HepG2 (cell line): Measurements from ENCODE around the gene C5. TPM values are rescaled to one million over a fixed set of nuclear protein-coding genes. Genes with fewer than 3 reads are reported as not detected.

Experiments
- AHR ChIP-seq: IDR thresholded peaks from 2 replicates; pipeline ENCODE4 v1.6.1; 2018; ENCODE audit warnings: missing genetic modification reagents, missing compliant biosample characterization
- GABPB1 ChIP-seq: IDR thresholded peaks from 2 replicates; pipeline ENCODE4 v1.6.1; 2016; ENCODE audit warnings: mild to moderate bottlenecking, missing genetic modification reagents, moderate library complexity, missing compliant biosample characterization
- GTF2F1 ChIP-seq: fragments of 150-350 bp; IDR thresholded peaks from 2 replicates; pipeline ENCODE4 v1.6.1; 2014; ENCODE audit warnings: low read length
- HOXD1 ChIP-seq: sonication (generic); formaldehyde crosslinking; IDR thresholded peaks from 2 replicates; pipeline ENCODE4 v1.5.0; 2020; ENCODE audit warnings: missing genetic modification reagents
- NFIB ChIP-seq: sonication (generic); formaldehyde crosslinking; IDR thresholded peaks from 2 replicates; pipeline ENCODE4 v1.9.0; 2021; ENCODE audit warnings: missing genetic modification reagents, mild to moderate bottlenecking, borderline replicate concordance
- RELA ChIP-seq: sonication (generic); formaldehyde crosslinking; IDR thresholded peaks from 2 replicates; pipeline ENCODE4 v1.4.0; 2020; ENCODE audit warnings: missing genetic modification reagents
- SRY ChIP-seq: sonication (generic); formaldehyde crosslinking; IDR thresholded peaks from 2 replicates; pipeline ENCODE4 v1.8.0; 2022; ENCODE audit warnings: mild to moderate bottlenecking, missing genetic modification reagents
- TAF15 ChIP-seq: fragments of 200-400 bp; formaldehyde crosslinking; IDR thresholded peaks from one replicate; pipeline ENCODE4 v1.6.1; 2018; ENCODE audit warnings: mild to moderate bottlenecking, low read depth, low read length; ENCODE audit not compliant: poor library complexity, severe bottlenecking
- ZMYM3 ChIP-seq: sonication (generic); formaldehyde crosslinking; IDR thresholded peaks from 2 replicates; pipeline ENCODE4 v1.5.1; 2020; ENCODE audit warnings: mild to moderate bottlenecking, missing genetic modification reagents
- ZNF24 ChIP-seq: fragments of 450-650 bp; IDR thresholded peaks from 2 replicates; pipeline ENCODE4 v1.6.1; 2017; ENCODE audit warnings: antibody characterized with exemption, mild to moderate bottlenecking
- ZNF260 ChIP-seq: sonication (generic); formaldehyde crosslinking; IDR thresholded peaks from 2 replicates; pipeline ENCODE4 v1.4.0; 2020; ENCODE audit warnings: missing genetic modification reagents, low read depth, mild to moderate bottlenecking, borderline replicate concordance
- ZNF543 ChIP-seq: sonication (generic); formaldehyde crosslinking; IDR thresholded peaks from 2 replicates; pipeline ENCODE4 v1.4.0; 2020; ENCODE audit warnings: mild to moderate bottlenecking, missing genetic modification reagents
- ZNF737 ChIP-seq: sonication (generic); formaldehyde crosslinking; IDR thresholded peaks from 2 replicates; pipeline ENCODE4 v1.5.0; 2020; ENCODE audit warnings: missing genetic modification reagents, mild to moderate bottlenecking, borderline replicate concordance
- ZNF788 ChIP-seq: sonication (generic); formaldehyde crosslinking; IDR thresholded peaks from 2 replicates; pipeline ENCODE4 v1.5.0; 2020; ENCODE audit warnings: mild to moderate bottlenecking, missing genetic modification reagents, borderline replicate concordance
- ZNF792 ChIP-seq: IDR thresholded peaks from 2 replicates; pipeline ENCODE4 v1.6.1; 2016
- ZSCAN21 ChIP-seq: sonication (generic); formaldehyde crosslinking; IDR thresholded peaks from 2 replicates; pipeline ENCODE4 v1.8.0; 2022; ENCODE audit warnings: mild to moderate bottlenecking, missing genetic modification reagents, moderate library complexity, borderline replicate concordance
- ZSCAN29 ChIP-seq: sonication (generic); formaldehyde crosslinking; conservative IDR thresholded peaks from 2 replicates; pipeline ENCODE4 v1.4.0; 2020; ENCODE audit warnings: mild to moderate bottlenecking, missing genetic modification reagents
- polyA plus RNA-seq, 8 experiments: library from polyadenylated mRNA; depleted of rRNA in 3 of 8; stranded (reverse) in 7 of 8; unstranded in 1 of 8; fragments of >200 nt; fragmentation: Illumina TruSeq in 4 of 8; extraction: Trizol in 4 of 8; gene quantifications; 2 replicates each; pipeline versions ENCODE4 v1.2.1 to v1.2.3, GENCODE V29; 2011 to 2016; ENCODE audit warnings: low read depth in 4 of 8, missing spikeins in 1 of 8, mixed read lengths in 1 of 8; ENCODE audit not compliant: insufficient read depth in 1 of 8
- total RNA-seq, 5 experiments: library from RNA; depleted of rRNA; stranded (reverse); fragments of >200 nt; fragmentation: Illumina TruSeq; extraction: Trizol; gene quantifications; 2 replicates each; pipeline ENCODE4 v1.2.3, GENCODE V29; 2016; ENCODE audit warnings: low read depth in 1 of 5
- TF ChIP-seq, protein P1 (sequence below): sonication (generic); formaldehyde crosslinking; IDR thresholded peaks from 2 replicates; pipeline ENCODE4 v1.4.0; 2020; ENCODE audit warnings: mild to moderate bottlenecking, missing genetic modification reagents
- TF ChIP-seq, protein P2 (sequence below): sonication (generic); formaldehyde crosslinking; IDR thresholded peaks from 2 replicates; pipeline ENCODE4 v1.4.0; 2020; ENCODE audit warnings: missing genetic modification reagents
- TF ChIP-seq, protein P3 (sequence below), 2 experiments: sonication (generic) in 1 of 2; formaldehyde crosslinking in 1 of 2; IDR thresholded peaks; 2 replicates each; pipeline versions ENCODE4 v1.4.0 to v1.6.1; 2018 to 2020; ENCODE audit warnings: missing genetic modification reagents in 2 of 2, borderline replicate concordance in 1 of 2, low read depth in 1 of 2, mild to moderate bottlenecking in 1 of 2, missing biosample characterization in 1 of 2

Gene C5
- total and polyA plus RNA-seq, 2 of the 13 experiments (the other 11 are each of a cell fraction or from before 2014, with no cell fraction given), result 57.6 to 192 TPM

DNA sequence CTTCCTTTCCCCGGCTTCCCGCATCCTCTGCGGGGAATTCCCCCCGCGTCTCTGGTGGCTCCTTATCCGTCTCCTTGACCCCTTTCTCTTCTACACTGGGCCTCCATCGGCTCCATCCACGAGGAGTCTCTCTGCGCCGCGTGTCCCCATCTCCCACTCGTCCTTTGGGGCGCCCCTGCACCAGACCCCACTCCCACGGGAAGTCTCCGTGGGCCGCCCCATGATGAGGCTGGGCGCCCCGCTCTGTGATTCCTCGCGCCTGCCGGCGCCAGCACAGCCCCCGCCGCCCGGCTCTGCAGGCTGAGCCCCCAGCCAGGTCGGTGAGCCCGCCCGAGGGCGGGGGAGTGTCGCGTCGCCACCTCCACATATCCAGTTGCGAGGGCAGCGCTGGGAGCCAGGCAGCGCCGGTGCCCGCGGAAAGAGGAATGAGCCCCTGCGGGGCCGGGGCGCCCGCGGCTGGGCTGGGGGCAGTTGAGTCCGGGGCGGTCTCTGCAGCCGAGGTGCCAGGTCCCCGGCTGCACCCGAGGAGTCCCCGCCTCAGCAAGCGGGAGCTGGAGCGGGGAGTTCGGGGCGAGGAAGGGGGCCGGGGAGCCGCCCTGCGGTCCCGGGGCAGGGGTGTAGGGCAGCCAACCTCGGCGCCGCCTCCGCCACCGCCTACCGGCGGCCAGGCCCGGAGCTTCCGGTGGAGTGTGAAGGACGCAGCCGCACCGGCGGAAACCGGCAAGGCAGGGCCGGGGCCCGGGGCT, 121.4 kb downstream of the C5 start (continued):
- TF ChIP-seq, protein P1, sequence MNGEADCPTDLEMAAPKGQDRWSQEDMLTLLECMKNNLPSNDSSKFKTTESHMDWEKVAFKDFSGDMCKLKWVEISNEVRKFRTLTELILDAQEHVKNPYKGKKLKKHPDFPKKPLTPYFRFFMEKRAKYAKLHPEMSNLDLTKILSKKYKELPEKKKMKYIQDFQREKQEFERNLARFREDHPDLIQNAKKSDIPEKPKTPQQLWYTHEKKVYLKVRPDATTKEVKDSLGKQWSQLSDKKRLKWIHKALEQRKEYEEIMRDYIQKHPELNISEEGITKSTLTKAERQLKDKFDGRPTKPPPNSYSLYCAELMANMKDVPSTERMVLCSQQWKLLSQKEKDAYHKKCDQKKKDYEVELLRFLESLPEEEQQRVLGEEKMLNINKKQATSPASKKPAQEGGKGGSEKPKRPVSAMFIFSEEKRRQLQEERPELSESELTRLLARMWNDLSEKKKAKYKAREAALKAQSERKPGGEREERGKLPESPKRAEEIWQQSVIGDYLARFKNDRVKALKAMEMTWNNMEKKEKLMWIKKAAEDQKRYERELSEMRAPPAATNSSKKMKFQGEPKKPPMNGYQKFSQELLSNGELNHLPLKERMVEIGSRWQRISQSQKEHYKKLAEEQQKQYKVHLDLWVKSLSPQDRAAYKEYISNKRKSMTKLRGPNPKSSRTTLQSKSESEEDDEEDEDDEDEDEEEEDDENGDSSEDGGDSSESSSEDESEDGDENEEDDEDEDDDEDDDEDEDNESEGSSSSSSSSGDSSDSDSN (CRISPR knock-in tag), result peak; percentile 82
- 0 out of 2 replicates have a peak, but pooled peaks have one; percentile 36 for TF ChIP-seq ZMYM3 (CRISPR knock-in tag)
- TF ChIP-seq ZSCAN29 (CRISPR knock-in tag), result peak; percentile 79
- TF ChIP-seq ZNF737, result no peak
- TF ChIP-seq ZNF260 (CRISPR knock-in tag), result no peak
- TF ChIP-seq, protein P2, sequence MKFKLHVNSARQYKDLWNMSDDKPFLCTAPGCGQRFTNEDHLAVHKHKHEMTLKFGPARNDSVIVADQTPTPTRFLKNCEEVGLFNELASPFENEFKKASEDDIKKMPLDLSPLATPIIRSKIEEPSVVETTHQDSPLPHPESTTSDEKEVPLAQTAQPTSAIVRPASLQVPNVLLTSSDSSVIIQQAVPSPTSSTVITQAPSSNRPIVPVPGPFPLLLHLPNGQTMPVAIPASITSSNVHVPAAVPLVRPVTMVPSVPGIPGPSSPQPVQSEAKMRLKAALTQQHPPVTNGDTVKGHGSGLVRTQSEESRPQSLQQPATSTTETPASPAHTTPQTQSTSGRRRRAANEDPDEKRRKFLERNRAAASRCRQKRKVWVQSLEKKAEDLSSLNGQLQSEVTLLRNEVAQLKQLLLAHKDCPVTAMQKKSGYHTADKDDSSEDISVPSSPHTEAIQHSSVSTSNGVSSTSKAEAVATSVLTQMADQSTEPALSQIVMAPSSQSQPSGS (CRISPR knock-in tag), result no peak
- TF ChIP-seq GABPB1 (CRISPR knock-in tag), result peak; percentile 93
- 0 out of 2 replicates have a peak, but pooled peaks have one; percentile 25 for TF ChIP-seq AHR
- TF ChIP-seq TAF15, result no peak
- TF ChIP-seq, protein P3, sequence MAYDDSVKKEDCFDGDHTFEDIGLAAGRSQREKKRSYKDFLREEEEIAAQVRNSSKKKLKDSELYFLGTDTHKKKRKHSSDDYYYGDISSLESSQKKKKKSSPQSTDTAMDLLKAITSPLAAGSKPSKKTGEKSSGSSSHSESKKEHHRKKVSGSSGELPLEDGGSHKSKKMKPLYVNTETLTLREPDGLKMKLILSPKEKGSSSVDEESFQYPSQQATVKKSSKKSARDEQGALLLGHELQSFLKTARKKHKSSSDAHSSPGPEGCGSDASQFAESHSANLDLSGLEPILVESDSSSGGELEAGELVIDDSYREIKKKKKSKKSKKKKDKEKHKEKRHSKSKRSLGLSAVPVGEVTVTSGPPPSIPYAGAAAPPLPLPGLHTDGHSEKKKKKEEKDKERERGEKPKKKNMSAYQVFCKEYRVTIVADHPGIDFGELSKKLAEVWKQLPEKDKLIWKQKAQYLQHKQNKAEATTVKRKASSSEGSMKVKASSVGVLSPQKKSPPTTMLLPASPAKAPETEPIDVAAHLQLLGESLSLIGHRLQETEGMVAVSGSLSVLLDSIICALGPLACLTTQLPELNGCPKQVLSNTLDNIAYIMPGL (CRISPR knock-in tag; IDR thresholded peaks at IDR 0.05; ENCODE audit: borderline replicate concordance in 1 of 2, low read depth in 1 of 2), result peak; percentile 71 to 76; a peak in 2 of 4 replicates
- TF ChIP-seq SRY (CRISPR knock-in tag), result peak; percentile 53; the same call in 1 of the 2 replicates
- TF ChIP-seq ZNF543 (CRISPR knock-in tag), result peak; percentile 77
- peak; percentile 27; the same call in 1 of the 2 replicates for TF ChIP-seq ZNF792
- TF ChIP-seq HOXD1 (CRISPR knock-in tag), result 0 out of 2 replicates have a peak, but pooled peaks have one; percentile 62
- no peak for TF ChIP-seq ZNF24
- TF ChIP-seq NFIB (CRISPR knock-in tag), result no peak
- TF ChIP-seq GTF2F1, result no peak
- TF ChIP-seq ZSCAN21 (CRISPR knock-in tag), result peak; percentile 47; the same call in 1 of the 2 replicates
- TF ChIP-seq ZNF788 (CRISPR knock-in tag), result peak; percentile 74; the same call in 1 of the 2 replicates
- TF ChIP-seq RELA (CRISPR knock-in tag), result peak; percentile 14; the same call in 1 of the 2 replicates
